Measurements from ENCODE around the gene PRAME. TPM values are rescaled to one million over a fixed set of nuclear protein-coding genes. Genes with fewer than 3 reads are reported as not detected.
A peak's percentile ranks its signal among the peaks of the same experiment; 100 is the strongest.
"Not testable (repeated sequence)": the region's sequence is repeated elsewhere in the genome, so short reads cannot be mapped to it uniquely, and the experiment has no call there.

Gene PRAME
- total and polyA plus RNA-seq, 2 of the 13 experiments (the other 11 are each of a cell fraction or from before 2014, with no cell fraction given) = 0.11 to 0.83 TPM

- peak; percentile 98 for TF ChIP-seq XRCC5 (optimal IDR thresholded peaks at IDR 0.05; ENCODE audit: low read length)
- TF ChIP-seq ZNF24 (IDR thresholded peaks at IDR 0.05) = no peak
- TF ChIP-seq CBFB (CRISPR knock-in tag; IDR thresholded peaks at IDR 0.05) = 0 out of 2 replicates have a peak, but pooled peaks have one; percentile 18
- peak; percentile 54; the same call in 1 of the 2 replicates for TF ChIP-seq ETV5 (CRISPR knock-in tag; IDR thresholded peaks at IDR 0.05; ENCODE audit: borderline replicate concordance)
- TF ChIP-seq ZFX (CRISPR knock-in tag; IDR thresholded peaks at IDR 0.05; ENCODE audit: low read depth) = peak; percentile 39; the same call in 1 of the 2 replicates
- TF ChIP-seq MNT (IDR thresholded peaks at IDR 0.05) = no peak
- TF ChIP-seq ZMAT5 (CRISPR knock-in tag; IDR thresholded peaks at IDR 0.05; ENCODE audit: borderline replicate concordance, low read depth) = no peak
- TF ChIP-seq ZNF704 (CRISPR knock-in tag; IDR thresholded peaks at IDR 0.05; ENCODE audit: borderline replicate concordance) = no peak
- peak; percentile 82 for TF ChIP-seq CTCF (CRISPR knock-in tag; IDR thresholded peaks at IDR 0.05)
Observed at GRCh38 chr22:22558972-22559603, at the start of gene PRAME (continued).

GRCh38 chr22:22608022-22608421 is 49.0 kb upstream of the PRAME start:
- POLR2A ChIA-PET; ATAC-seq; H3K79me2 ChIP-seq (ENCODE audit: insufficient read depth, low read length); H3K4me2 ChIP-seq (ENCODE audit: low read depth, low read length); in situ Hi-C loops (cut with HindIII; ENCODE audit: extremely low pct_ligation_motif_present, low pct_unique_long_range_greater_than_20kb); DNase-seq (ENCODE audit: low spot score); FAIRE-seq; H3K9me3 ChIP-seq (ENCODE audit: low read length); BruUV-seq (replicated peaks); H3K36me3 ChIP-seq (replicated peaks in 1 of 2; ENCODE audit: control insufficient read depth in 1 of 2, insufficient read depth in 2 of 2, low read length in 2 of 2); intact Hi-C loops (cut with micrococcal nuclease; ENCODE audit: unreplicated experiment); H3K9ac ChIP-seq (ENCODE audit: insufficient read depth, low read depth, low read length); H2AFZ ChIP-seq (ENCODE audit: low read length); H3K4me1 ChIP-seq (ENCODE audit: insufficient read depth, low read length); H3K27ac ChIP-seq (ENCODE audit: extremely low read length, insufficient read depth, low read length); H3K4me3 ChIP-seq (replicated peaks in 1 of 3; ENCODE audit: insufficient read depth in 1 of 3, low read depth in 2 of 3, low read length in 3 of 3); CTCF ChIA-PET (ENCODE audit: low intra/inter-chr PET ratio, low total read pairs); H4K20me1 ChIP-seq (ENCODE audit: insufficient read depth, low read length): not testable (repeated sequence)
- WGBS (ENCODE audit: low lambda C conversion rate) = 20% methylated on average over 2 of the region's 3 CpGs
- peaks cover 0 to 18% of the 10 kb centered on the region in 2 experiments; a peak in 1 of 5 replicates for H3K27me3 ChIP-seq (ENCODE audit: control insufficient read depth in 1 of 2, insufficient read depth in 2 of 2, low read length in 2 of 2)

Measured in HepG2 (cell line).